NCI-H2081 treated with DMSO at 0.1 percent for 48 hours (cell line): ENCODE measurements around the gene UNC45A.
A peak's percentile ranks its signal among the peaks of the same experiment; 100 is the strongest.
"Not testable (repeated sequence)": the region's sequence is repeated elsewhere in the genome, so short reads cannot be mapped to it uniquely, and the experiment has no call there.

Source experiments
- DNase-seq: peaks from one replicate; lab custom pipeline; 2025; lab: John Stamatoyannopoulos, UW

UNC45A gene

GRCh38 chr15:90916461-90916860 is 18.6 kb upstream of the UNC45A start:
- no peak for DNase-seq

GRCh38 chr15:90917569-90917968 is 17.5 kb upstream of the UNC45A start:
- no peak for DNase-seq

GRCh38 chr15:90918034-90918788 is 16.9 kb upstream of the UNC45A start:
- DNase-seq = no peak

GRCh38 chr15:90918835-90919234 is 16.2 kb upstream of the UNC45A start:
- no peak for DNase-seq

- no peak for DNase-seq
Measured at GRCh38 chr15:90921887-90922286, 13.2 kb upstream of the UNC45A start.

- DNase-seq = not testable (repeated sequence)
Measured at GRCh38 chr15:90922712-90923322, 12.3 kb upstream of the UNC45A start.

GRCh38 chr15:90924375-90924774 is 10.7 kb upstream of the UNC45A start:
- no peak for DNase-seq

- not testable (repeated sequence) for DNase-seq
Measured at GRCh38 chr15:90926766-90927165, 8.3 kb upstream of the UNC45A start.

- not testable (repeated sequence) for DNase-seq
Measured at GRCh38 chr15:90928106-90928505, 7.0 kb upstream of the UNC45A start.

GRCh38 chr15:90929246-90930019 is 5.7 kb upstream of the UNC45A start:
- no peak for DNase-seq

GRCh38 chr15:90930861-90931574 is 4.1 kb upstream of the UNC45A start:
- DNase-seq = no peak

GRCh38 chr15:90931575-90931827 is 3.6 kb upstream of the UNC45A start:
- DNase-seq = no peak

GRCh38 chr15:90931828-90932659 is 3.0 kb upstream of the UNC45A start, which contains the start of gene HDDC3:
Gene HDDC3 (minus strand): TSS chr15:90932549. CDS start chr15:90932540, 9 bp downstream.
- peak; percentile 72 for DNase-seq

GRCh38 chr15:90932660-90932991 is 2.5 kb upstream of the UNC45A start:
- no peak for DNase-seq

GRCh38 chr15:90933301-90933700 is 1.8 kb upstream of the UNC45A start:
- no peak for DNase-seq

- DNase-seq = peak; percentile 43
Measured at GRCh38 chr15:90934256-90934948, 683 bp upstream of the UNC45A start.

- no peak for DNase-seq
Measured at GRCh38 chr15:90936823-90937222, 1.7 kb downstream of the UNC45A start.

- DNase-seq = no peak
Measured at GRCh38 chr15:90938261-90938660, 3.2 kb downstream of the UNC45A start.

GRCh38 chr15:90939756-90940155 is 4.7 kb downstream of the UNC45A start:
- no peak for DNase-seq

GRCh38 chr15:90941038-90941437 is 6.0 kb downstream of the UNC45A start:
- DNase-seq = no peak
